WTC11 (cell line): Measurements from ENCODE around the gene KCTD11. TPM values are rescaled to one million over a fixed set of nuclear protein-coding genes. Genes with fewer than 3 reads are reported as not detected.
"Not testable (repeated sequence)": the region's sequence is repeated elsewhere in the genome, so short reads cannot be mapped to it uniquely, and the experiment has no call there.

Experiments
- ATAC-seq: fragments of 200-7000 bp; cut with Tn5 transposase; 2 replicates; pipeline ENCODE4 v1.10.0; 2021; ENCODE audit warnings: mild to moderate bottlenecking, moderate library complexity
- CTCF ChIA-PET: fragments of 300-600 bp; sonication (Branson Sonifier 250); formaldehyde crosslinking; loops from one replicate; lab custom pipeline; 2021; ENCODE audit warnings: antibody characterized with exemption; lab: Charles Lee
- POLR2A ChIA-PET: fragments of 350-600 bp; sonication (Branson Sonifier 250); formaldehyde crosslinking; loops from one replicate; lab custom pipeline; 2021; ENCODE audit warnings: antibody characterized with exemption; lab: Charles Lee
- DNase-seq: peaks from one replicate; pipeline ENCODE4 v3.0.0; 2021; ENCODE audit warnings: low spot score
- H3K27ac Mint-ChIP-seq: 2 replicates; pipeline ENCODE4 v1.8.0; 2021; ENCODE audit warnings: mixed read lengths
- H3K27me3 Mint-ChIP-seq: 2 replicates; pipeline ENCODE4 v1.8.0; 2021; ENCODE audit warnings: low read depth, mild to moderate bottlenecking, moderate library complexity, mixed read lengths
- H3K36me3 Mint-ChIP-seq: 2 replicates; pipeline ENCODE4 v1.8.0; 2021; ENCODE audit warnings: mixed read lengths
- H3K4me1 Mint-ChIP-seq: 2 replicates; pipeline ENCODE4 v1.8.0; 2022; ENCODE audit warnings: mixed read lengths
- H3K4me3 Mint-ChIP-seq: 2 replicates; pipeline ENCODE4 v1.8.0; 2021; ENCODE audit warnings: mild to moderate bottlenecking, moderate library complexity, mixed read lengths
- H3K9me3 Mint-ChIP-seq: 2 replicates; pipeline ENCODE4 v1.8.0; 2021; ENCODE audit warnings: mixed read lengths
- AR ChIP-seq: fragments of 250-450 bp; sonication (Bioruptor Pico); IDR thresholded peaks from 2 replicates; pipeline ENCODE4 v1.9.0; 2021; ENCODE audit warnings: mild to moderate bottlenecking
- ATF2 ChIP-seq: sonication (generic); formaldehyde crosslinking; IDR thresholded peaks from 2 replicates; pipeline ENCODE4 v1.8.1; 2022; ENCODE audit warnings: low read depth, missing genetic modification reagents, borderline replicate concordance
- CBFB ChIP-seq: sonication (generic); formaldehyde crosslinking; IDR thresholded peaks from 2 replicates; pipeline ENCODE4 v1.8.1; 2022; ENCODE audit warnings: mild to moderate bottlenecking, low read depth, missing genetic modification reagents
- CDX4 ChIP-seq: fragments of 250-450 bp; sonication (Bioruptor Pico); IDR thresholded peaks from 2 replicates; pipeline ENCODE4 v1.9.0; 2021; ENCODE audit warnings: moderate library complexity, mild to moderate bottlenecking, inconsistent platforms, borderline replicate concordance
- CREB1 ChIP-seq: sonication (generic); formaldehyde crosslinking; IDR thresholded peaks from 2 replicates; pipeline ENCODE4 v1.8.0; 2023; ENCODE audit warnings: mild to moderate bottlenecking, missing genetic modification reagents
- EMX1 ChIP-seq: fragments of 250-450 bp; sonication (Bioruptor Pico); IDR thresholded peaks from 2 replicates; pipeline ENCODE4 v1.8.0; 2021; ENCODE audit warnings: mild to moderate bottlenecking
- ERG ChIP-seq: fragments of 250-450 bp; sonication (Bioruptor Pico); IDR thresholded peaks from 2 replicates; pipeline ENCODE4 v1.8.0; 2021; ENCODE audit warnings: mild to moderate bottlenecking
- ETV6 ChIP-seq: sonication (generic); formaldehyde crosslinking; IDR thresholded peaks from 2 replicates; pipeline ENCODE4 v1.8.1; 2022; ENCODE audit warnings: mild to moderate bottlenecking, missing genetic modification reagents
- FOXJ3 ChIP-seq: sonication (generic); formaldehyde crosslinking; IDR thresholded peaks from 2 replicates; pipeline ENCODE4 v1.9.0; 2021; ENCODE audit warnings: missing genetic modification reagents, mild to moderate bottlenecking, borderline replicate concordance
- FOXP4 ChIP-seq: sonication (generic); formaldehyde crosslinking; IDR thresholded peaks from 2 replicates; pipeline ENCODE4 v1.8.0; 2022; ENCODE audit warnings: mild to moderate bottlenecking, missing genetic modification reagents
- HMGA2 ChIP-seq: fragments of 250-450 bp; sonication (Bioruptor Pico); IDR thresholded peaks from 2 replicates; pipeline ENCODE4 v1.4.0; 2021; ENCODE audit warnings: mild to moderate bottlenecking, moderate library complexity
- JUN ChIP-seq: sonication (generic); formaldehyde crosslinking; IDR thresholded peaks from 2 replicates; pipeline ENCODE4 v1.8.0; 2023; ENCODE audit warnings: mild to moderate bottlenecking, missing genetic modification reagents
- KAT7 ChIP-seq: sonication (generic); formaldehyde crosslinking; IDR thresholded peaks from 2 replicates; pipeline ENCODE4 v1.8.1; 2023; ENCODE audit warnings: missing genetic modification reagents, mild to moderate bottlenecking, borderline replicate concordance
- MYBL2 ChIP-seq: sonication (generic); formaldehyde crosslinking; IDR thresholded peaks from 2 replicates; pipeline ENCODE4 v1.8.1; 2023; ENCODE audit warnings: mild to moderate bottlenecking, moderate library complexity, missing genetic modification reagents
- NR2C2 ChIP-seq: sonication (generic); formaldehyde crosslinking; IDR thresholded peaks from 2 replicates; pipeline ENCODE4 v1.8.0; 2022; ENCODE audit warnings: mild to moderate bottlenecking, missing genetic modification reagents
- SMAD3 ChIP-seq: sonication (generic); formaldehyde crosslinking; IDR thresholded peaks from 2 replicates; pipeline ENCODE4 v1.8.0; 2022; ENCODE audit warnings: missing genetic modification reagents, mild to moderate bottlenecking, borderline replicate concordance
- SOX15 ChIP-seq: fragments of 250-450 bp; sonication (Bioruptor Pico); IDR thresholded peaks from 2 replicates; pipeline ENCODE4 v1.9.0; 2021; ENCODE audit warnings: mild to moderate bottlenecking
- TCF7 ChIP-seq: sonication (generic); formaldehyde crosslinking; IDR thresholded peaks from 2 replicates; pipeline ENCODE4 v1.8.0; 2022; ENCODE audit warnings: mild to moderate bottlenecking, low read depth, missing genetic modification reagents, moderate library complexity
- ZNF232 ChIP-seq: sonication (generic); formaldehyde crosslinking; IDR thresholded peaks from 2 replicates; pipeline ENCODE4 v1.8.0; 2022; ENCODE audit warnings: mild to moderate bottlenecking, missing genetic modification reagents
- ZNF396 ChIP-seq: fragments of 250-450 bp; sonication (Bioruptor Pico); IDR thresholded peaks from 2 replicates; pipeline ENCODE4 v1.8.0; 2021; ENCODE audit warnings: mild to moderate bottlenecking, moderate library complexity, borderline replicate concordance
- ZNF671 ChIP-seq: fragments of 250-450 bp; sonication (Bioruptor Pico); IDR thresholded peaks from 2 replicates; pipeline ENCODE4 v1.8.0; 2021; ENCODE audit warnings: mild to moderate bottlenecking
- total RNA-seq: library from RNA; stranded (reverse); gene quantifications from 3 replicates; pipeline ENCODE4 v1.2.3, GENCODE V29; 2021
- TF ChIP-seq, protein P1 (sequence below): fragments of 250-450 bp; sonication (Bioruptor Pico); IDR thresholded peaks from 2 replicates; pipeline ENCODE4 v1.9.0; 2021; ENCODE audit warnings: mild to moderate bottlenecking
- TF ChIP-seq, protein P2 (sequence below): sonication (generic); formaldehyde crosslinking; IDR thresholded peaks from 2 replicates; pipeline ENCODE4 v1.8.0; 2022; ENCODE audit warnings: mild to moderate bottlenecking, missing genetic modification reagents

Gene KCTD11
- total RNA-seq, 1 experiment from 2014 or later: 8.1 TPM

GRCh38 chr17:7363311-7363710 is 11.3 kb downstream of the KCTD11 start:
- ATAC-seq: no peak
- H3K4me3 Mint-ChIP-seq: no peak overlapping the region
- TF ChIP-seq ERG (no peak), ZNF671 (CRISPR knock-in tag) (no peak), AR (CRISPR knock-in tag) (no peak), ZNF396 (CRISPR knock-in tag) (no peak), FOXP4 (CRISPR knock-in tag) (no peak), TCF7 (CRISPR knock-in tag) (no peak), NR2C2 (no peak), CREB1 (CRISPR knock-in tag) (no peak), JUN (no peak), CDX4 (CRISPR knock-in tag) (no peak), SMAD3 (CRISPR knock-in tag) (no peak)
- TF ChIP-seq, protein P1, sequence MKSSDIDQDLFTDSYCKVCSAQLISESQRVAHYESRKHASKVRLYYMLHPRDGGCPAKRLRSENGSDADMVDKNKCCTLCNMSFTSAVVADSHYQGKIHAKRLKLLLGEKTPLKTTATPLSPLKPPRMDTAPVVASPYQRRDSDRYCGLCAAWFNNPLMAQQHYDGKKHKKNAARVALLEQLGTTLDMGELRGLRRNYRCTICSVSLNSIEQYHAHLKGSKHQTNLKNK (CRISPR knock-in tag): no peak
- TF ChIP-seq, all 79 proteins: peak for 0
- ChIA-PET POLR2A (no interaction called here), CTCF (interaction anchor here (0.6 to 1.2 kb wide), 3 partner anchors 13 to 197 kb away, joined by 3 to 4 read pairs (median 4); no protein-coding TSS in a partner anchor)
- H3K36me3 Mint-ChIP-seq: no peaks in the 10 kb centered on the region
- DNase-seq: no peak
- H3K4me1 Mint-ChIP-seq: peaks cover 14% of the 10 kb centered on the region
- H3K9me3 Mint-ChIP-seq: no peaks in the 10 kb centered on the region
- peaks cover 2% of the 10 kb centered on the region; the same call in 1 of the 2 replicates for H3K27me3 Mint-ChIP-seq
- H3K27ac Mint-ChIP-seq: no peak overlapping the region

DNA sequence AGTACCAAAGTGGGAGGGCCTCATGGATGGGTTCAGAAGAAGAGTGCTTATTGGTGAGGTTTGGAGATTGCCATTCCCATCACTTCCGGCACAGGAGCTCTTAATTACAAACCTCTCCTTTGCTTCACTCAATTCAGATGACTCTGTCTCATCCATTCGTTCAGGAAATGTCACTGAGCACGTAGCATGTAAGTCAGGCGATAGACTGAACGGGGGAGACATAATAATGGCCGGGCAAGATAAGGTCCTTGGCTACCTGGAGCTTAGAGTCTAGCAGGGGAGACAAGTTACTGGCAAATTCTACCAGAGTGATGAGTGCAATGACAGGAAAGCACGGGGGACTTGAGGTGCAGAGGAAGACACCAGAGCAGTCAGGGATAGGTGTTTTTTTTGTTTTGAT is 14.0 kb downstream of the KCTD11 start:
- ChIA-PET POLR2A (interaction anchor here (0.5 kb wide), 1 partner anchor 167 kb away, joined by 5 read pairs; no protein-coding TSS in a partner anchor), CTCF (interaction anchor here (0.8 to 1.6 kb wide), 2 partner anchors 10 to 194 kb away, joined by 3 to 4 read pairs; no protein-coding TSS in a partner anchor)
- H3K27ac Mint-ChIP-seq, H3K27me3 Mint-ChIP-seq, H3K9me3 Mint-ChIP-seq, H3K4me3 Mint-ChIP-seq, ATAC-seq, H3K36me3 Mint-ChIP-seq, DNase-seq: not testable (repeated sequence)
- peaks cover 29% of the 10 kb centered on the region for H3K4me1 Mint-ChIP-seq

GRCh38 chr17:7367083-7367482 is 15.1 kb downstream of the KCTD11 start:
- 0 out of 2 replicates have a peak overlapping the region, but pooled peaks have one; percentile 19 for H3K27ac Mint-ChIP-seq
- POLR2A ChIA-PET: no interaction called here
- no peak overlapping the region for H3K4me3 Mint-ChIP-seq
- H3K4me1 Mint-ChIP-seq: peaks cover 29% of the 10 kb centered on the region
- no peaks in the 10 kb centered on the region for H3K9me3 Mint-ChIP-seq
- CTCF ChIA-PET: interaction anchor here (0.7 to 2.2 kb wide), 5 partner anchors 11 to 194 kb away, joined by 3 to 9 read pairs (median 6); no protein-coding TSS in a partner anchor
- no peak for DNase-seq
- H3K27me3 Mint-ChIP-seq: peaks cover 4% of the 10 kb centered on the region
- ATAC-seq: peak; percentile 74
- H3K36me3 Mint-ChIP-seq: no peaks in the 10 kb centered on the region
- TF ChIP-seq FOXJ3 (CRISPR knock-in tag) (no peak), CBFB (CRISPR knock-in tag) (no peak), ATF2 (no peak), HMGA2 (CRISPR knock-in tag) (no peak), MYBL2 (no peak), KAT7 (CRISPR knock-in tag) (no peak), SOX15 (CRISPR knock-in tag) (no peak), ETV6 (CRISPR knock-in tag) (no peak), ZNF232 (CRISPR knock-in tag) (no peak), EMX1 (CRISPR knock-in tag) (no peak)
- TF ChIP-seq, protein P2, sequence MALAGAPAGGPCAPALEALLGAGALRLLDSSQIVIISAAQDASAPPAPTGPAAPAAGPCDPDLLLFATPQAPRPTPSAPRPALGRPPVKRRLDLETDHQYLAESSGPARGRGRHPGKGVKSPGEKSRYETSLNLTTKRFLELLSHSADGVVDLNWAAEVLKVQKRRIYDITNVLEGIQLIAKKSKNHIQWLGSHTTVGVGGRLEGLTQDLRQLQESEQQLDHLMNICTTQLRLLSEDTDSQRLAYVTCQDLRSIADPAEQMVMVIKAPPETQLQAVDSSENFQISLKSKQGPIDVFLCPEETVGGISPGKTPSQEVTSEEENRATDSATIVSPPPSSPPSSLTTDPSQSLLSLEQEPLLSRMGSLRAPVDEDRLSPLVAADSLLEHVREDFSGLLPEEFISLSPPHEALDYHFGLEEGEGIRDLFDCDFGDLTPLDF (CRISPR knock-in tag): no peak
